GM21529 (cell line): Measurements from ENCODE around the gene TENM4.

Experiments
- ATAC-seq: cut with Tn5 transposase; IDR thresholded peaks from one replicate; pipeline ENCODE4 v1.9.1; 2021; ENCODE audit not compliant: unreplicated experiment

The TENM4 gene

GRCh38 chr11:79392161-79392560 is 48.7 kb downstream of the TENM4 start:
- no peak for ATAC-seq

- ATAC-seq: no peak
These were observed 49.9 kb downstream of the TENM4 start for GRCh38 chr11:79390923-79391322.

DNA sequence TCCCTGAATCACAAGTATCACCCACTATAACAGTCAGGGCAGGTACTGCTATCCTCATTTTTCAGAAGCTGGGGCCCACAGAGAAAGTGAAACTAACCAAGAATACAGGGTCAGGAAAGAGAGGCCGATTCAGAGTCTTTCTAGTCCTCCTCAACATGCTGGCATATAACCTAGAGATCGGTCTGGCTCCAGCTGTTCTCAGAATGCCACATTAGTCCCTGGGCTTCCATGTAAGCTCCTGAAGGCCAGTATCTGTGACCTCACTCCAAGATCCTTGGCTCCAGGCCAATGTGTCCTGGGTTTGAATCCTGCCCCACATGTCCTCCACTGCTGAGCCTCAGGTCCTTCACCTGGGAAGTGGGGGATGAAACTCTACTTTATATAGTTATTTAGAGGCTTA is 50.4 kb downstream of the TENM4 start:
- no peak for ATAC-seq

- no peak for ATAC-seq
These were observed 52.6 kb downstream of the TENM4 start for GRCh38 chr11:79388201-79388600.

GRCh38 chr11:79383874-79384273 is 57.0 kb downstream of the TENM4 start:
- no peak for ATAC-seq

DNA sequence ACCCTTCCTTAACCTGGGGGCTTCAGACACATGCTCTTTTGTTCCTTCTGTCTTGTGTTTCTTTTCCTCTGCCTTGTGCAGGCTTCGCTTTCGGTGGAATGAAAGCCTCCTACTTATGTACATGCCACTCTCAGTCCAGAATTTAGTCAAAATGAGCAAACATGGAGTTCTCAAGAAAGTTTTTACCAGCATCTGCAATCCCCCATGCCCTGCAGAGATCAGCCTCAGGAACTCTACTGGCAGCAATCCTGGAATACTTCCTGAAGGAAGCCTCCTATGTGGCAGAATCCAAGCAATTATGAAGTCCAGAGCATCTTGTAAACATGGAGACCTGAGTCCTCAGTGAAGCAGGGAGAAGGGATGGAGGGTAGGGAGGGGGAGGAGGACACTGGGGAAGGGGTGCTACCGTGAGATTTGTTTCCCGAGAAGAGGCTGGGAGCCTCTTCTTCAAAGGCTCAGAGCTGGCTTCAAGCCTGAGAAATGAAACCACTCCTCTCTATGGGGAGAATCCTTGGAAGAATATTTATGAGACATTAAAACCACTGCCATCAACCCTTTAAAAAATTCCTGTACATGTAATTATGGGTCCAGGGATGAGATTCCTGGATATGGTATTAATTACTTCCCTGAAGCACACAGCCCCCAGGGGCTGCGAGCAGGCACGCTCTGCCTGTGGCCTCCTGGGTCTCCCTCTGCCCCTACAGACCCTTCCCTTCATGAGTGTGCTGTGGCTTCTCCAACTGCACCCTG is 58.4 kb downstream of the TENM4 start:
- no peak for ATAC-seq

DNA sequence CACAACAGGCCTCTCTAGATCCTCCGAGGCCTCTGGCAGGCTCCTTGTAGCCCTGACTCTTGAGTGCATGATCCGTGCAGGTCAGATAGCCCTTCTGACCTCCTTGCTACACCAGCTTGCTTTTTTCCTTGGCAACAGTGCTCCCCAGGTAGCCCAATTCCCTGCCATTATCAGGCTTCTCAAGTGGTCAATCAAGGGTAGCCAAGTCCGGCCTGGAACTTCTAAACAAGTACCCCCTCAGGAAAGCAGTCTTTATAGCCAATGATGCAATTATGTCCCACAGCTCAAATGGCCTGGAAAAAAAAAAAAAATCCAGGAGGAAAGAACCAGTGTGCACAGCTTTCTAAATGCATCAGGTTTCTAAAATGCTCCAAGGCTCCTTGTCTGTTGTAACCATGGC is 59.8 kb downstream of the TENM4 start:
- ATAC-seq: no peak

GRCh38 chr11:79377406-79377805 is 63.4 kb downstream of the TENM4 start:
- no peak for ATAC-seq

GRCh38 chr11:79375818-79376550 is 64.8 kb downstream of the TENM4 start:
- no peak for ATAC-seq

GRCh38 chr11:79374727-79375126 is 66.1 kb downstream of the TENM4 start:
- ATAC-seq: no peak

GRCh38 chr11:79371724-79372123 is 69.1 kb downstream of the TENM4 start:
- ATAC-seq: no peak

DNA sequence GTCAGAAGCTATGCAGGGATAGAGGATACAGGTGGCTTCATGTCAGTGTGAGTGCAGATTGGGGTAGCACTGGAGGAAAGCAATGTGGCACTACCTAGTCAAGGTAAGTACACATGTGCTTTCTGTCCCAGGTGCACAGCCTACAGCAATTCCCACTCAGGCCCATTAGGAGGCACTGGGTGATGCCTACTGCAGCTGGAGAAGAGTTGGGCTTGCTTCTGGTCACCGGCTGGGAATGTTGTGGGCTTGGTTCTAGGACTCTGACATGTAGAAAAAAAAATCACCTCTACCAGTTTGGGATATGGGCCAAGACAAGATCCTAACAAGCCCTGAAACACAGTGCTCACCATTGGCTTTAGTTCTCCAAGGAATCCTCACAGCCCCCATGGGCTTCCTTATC is 69.7 kb downstream of the TENM4 start:
- ATAC-seq: no peak

GRCh38 chr11:79369055-79369454 is 71.8 kb downstream of the TENM4 start:
- no peak for ATAC-seq

GRCh38 chr11:79367844-79368243 is 73.0 kb downstream of the TENM4 start:
- no peak for ATAC-seq

DNA sequence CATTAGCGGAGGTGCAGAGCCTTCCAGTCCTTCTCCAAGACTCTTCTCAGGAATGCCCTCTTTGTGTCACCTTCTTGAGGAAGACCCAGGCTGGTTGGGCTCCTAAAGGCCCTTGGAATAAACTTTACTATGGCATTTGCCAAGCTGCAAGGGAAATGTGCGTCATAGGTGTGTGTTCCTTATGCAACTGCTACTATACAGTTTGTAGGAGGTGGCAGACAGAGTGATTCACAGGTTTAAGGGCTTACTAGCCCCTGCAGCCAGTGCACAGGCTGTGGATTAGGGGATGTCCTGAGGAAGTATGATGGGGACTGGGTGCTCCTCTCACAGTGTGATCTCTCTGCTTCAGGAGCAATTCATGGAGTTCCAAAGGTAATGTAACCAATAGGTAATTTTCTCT is 74.6 kb downstream of the TENM4 start:
- no peak for ATAC-seq

DNA sequence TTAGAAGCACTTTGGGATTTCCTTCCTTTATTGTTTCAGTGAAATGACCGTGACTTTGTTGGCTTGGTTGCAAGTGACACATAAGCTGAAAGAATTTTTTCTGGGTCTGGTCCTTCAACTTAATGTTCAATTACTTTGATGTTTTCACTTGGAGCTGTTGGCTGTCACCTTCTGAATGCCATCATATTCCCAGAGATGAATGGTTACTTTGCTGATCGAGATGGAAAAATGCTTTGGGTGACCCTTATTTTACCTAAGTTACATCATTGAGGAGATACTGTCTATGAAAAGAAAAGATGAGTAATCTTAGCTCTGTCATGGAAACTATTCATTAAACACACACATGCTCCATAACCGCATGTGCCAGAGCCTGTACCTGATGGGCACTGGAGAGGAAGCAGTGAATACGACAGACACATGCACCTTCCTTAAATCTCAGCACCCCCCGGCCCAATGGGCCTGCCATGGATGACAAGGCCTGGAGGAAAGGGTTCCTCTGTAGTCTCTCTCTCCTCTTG is 76.9 kb downstream of the TENM4 start:
- no peak for ATAC-seq

DNA sequence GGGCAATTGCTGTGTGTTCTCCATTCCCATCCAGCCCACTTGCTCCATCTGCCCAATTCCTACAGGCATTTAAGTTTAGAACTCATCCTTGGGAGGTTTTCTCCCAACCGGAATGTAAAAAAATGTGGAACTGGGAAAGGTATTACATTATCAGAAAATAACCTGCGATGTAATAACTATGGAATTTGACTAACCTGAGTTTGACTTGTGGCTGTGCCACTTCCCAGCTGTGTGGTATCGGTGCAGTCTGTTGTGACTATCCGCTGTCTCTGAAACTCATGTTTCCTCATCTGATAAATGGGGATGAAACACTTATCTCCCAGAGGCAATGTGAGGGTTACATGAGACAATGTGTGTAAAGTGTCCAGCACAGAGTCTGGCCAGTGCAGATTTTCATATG is 77.6 kb downstream of the TENM4 start:
- no peak for ATAC-seq

GRCh38 chr11:79362821-79363220 is 78.0 kb downstream of the TENM4 start:
- no peak for ATAC-seq

GRCh38 chr11:79362206-79362757 is 78.5 kb downstream of the TENM4 start:
- no peak for ATAC-seq

DNA sequence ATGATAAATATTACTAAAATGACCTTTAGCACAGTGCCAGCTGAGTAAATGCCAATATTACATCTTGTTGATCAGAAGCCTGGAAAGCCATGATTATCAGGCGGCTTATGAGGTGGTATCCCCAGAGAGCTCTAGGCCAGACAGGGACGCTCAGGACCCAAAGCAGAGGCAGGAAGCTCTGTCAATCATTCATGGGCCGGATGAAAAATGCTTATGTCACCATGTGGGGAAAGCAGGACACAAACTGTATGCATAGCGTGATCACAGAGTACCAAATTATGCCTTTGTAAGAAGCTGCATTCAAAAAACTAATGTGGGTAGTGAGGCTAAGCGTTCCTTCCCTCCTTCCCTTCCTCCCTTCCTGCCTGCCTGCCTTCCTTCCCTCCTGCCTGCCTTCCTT is 82.6 kb downstream of the TENM4 start:
- no peak for ATAC-seq

DNA sequence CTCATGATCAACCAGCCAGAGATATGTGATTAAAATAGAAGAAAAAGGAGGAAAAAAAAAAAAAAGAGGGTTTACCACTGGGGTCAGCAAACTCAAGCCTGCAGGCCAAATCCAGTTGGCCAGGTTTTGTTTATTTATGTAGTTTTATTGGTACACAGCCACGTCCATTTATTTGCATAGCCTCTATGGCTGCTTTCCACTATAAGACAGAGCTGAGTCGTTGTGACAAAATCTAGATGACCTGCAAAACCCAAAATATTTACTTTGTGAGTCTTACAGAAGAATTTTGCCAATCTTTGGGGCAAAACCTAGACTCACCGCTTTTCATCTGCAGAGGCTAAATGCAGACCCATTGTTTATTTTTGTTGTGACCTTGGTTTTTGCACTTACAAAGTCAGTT is 87.1 kb downstream of the TENM4 start:
- ATAC-seq: no peak

DNA sequence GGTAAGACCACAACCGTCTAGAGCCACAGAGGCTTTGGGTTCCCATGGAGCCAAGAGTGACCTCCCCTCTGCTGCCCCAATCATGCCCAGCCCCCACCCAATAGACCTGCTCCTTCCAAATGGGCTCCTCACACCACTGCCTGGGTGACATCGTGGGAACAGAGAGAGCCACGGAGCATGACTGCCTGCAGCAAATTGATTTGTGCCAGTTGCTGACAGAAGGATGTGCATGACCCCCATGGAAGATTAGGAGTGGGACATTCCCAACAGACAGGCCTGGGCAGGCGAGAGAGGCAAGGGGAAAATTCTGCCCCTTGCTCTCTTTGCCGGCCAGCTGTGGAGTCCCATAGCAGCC is 88.5 kb downstream of the TENM4 start:
- ATAC-seq: no peak
